K562 (cell line): ENCODE data around the gene SHOX.
"Not testable (repeated sequence)": the region's sequence is repeated elsewhere in the genome, so short reads cannot be mapped to it uniquely, and the experiment has no call there.

Experiments used
- CBX3 ChIP-seq, 2 experiments: IDR thresholded peaks; 1 replicate in 1 of 2; 2 replicates in 1 of 2; pipeline ENCODE4 v1.6.1; 2012; ENCODE audit warnings: inconsistent platforms in 2 of 2, low read length in 2 of 2, borderline replicate concordance in 1 of 2, control low read depth in 1 of 2
- EP400 ChIP-seq: fragments of 450-650 bp; IDR thresholded peaks from 2 replicates; pipeline ENCODE4 v1.6.1; 2017; ENCODE audit warnings: antibody characterized with exemption, mild to moderate bottlenecking, moderate library complexity
- GTF3C2 ChIP-seq: IDR thresholded peaks from 3 replicates; pipeline ENCODE4 v1.6.1; 2011; ENCODE audit warnings: borderline replicate concordance, mild to moderate bottlenecking, moderate library complexity; ENCODE audit not compliant: insufficient read length; ENCODE audit errors: extremely low read depth

- TF ChIP-seq EP400; CBX3 (IDR thresholded peaks at IDR 0.05; ENCODE audit: borderline replicate concordance in 1 of 2, low read length in 2 of 2); GTF3C2: not testable (repeated sequence)
Measured at GRCh38 chrX:622802-623201, 7.8 kb upstream of the SHOX start.
